PFSK-1 (cell line): Measurements from ENCODE around the gene ACTN2.

ENCODE experiments used
- FOXP2 ChIP-seq: optimal IDR thresholded peaks from 2 replicates; pipeline ENCODE3; 2011; ENCODE audit warnings: borderline replicate concordance, control low read depth, inconsistent platforms; ENCODE audit not compliant: insufficient read depth; ENCODE audit errors: extremely low read length, extremely low read depth
- POLR2AphosphoS5 ChIP-seq: IDR thresholded peaks from 2 replicates; pipeline ENCODE4 v1.6.1; 2012; ENCODE audit warnings: low read depth, mild to moderate bottlenecking, control low read depth, low read length, moderate library complexity
- REST ChIP-seq, 2 experiments: IDR thresholded peaks; 2 replicates each; pipeline versions ENCODE4 v1.6.1 to v1.8.0; 2011 to 2012; ENCODE audit warnings: low read depth in 2 of 2, low read length in 2 of 2, control low read depth in 1 of 2, inconsistent platforms in 1 of 2, mild to moderate bottlenecking in 1 of 2, moderate library complexity in 1 of 2; ENCODE audit not compliant: insufficient read depth in 1 of 2
- SIN3A ChIP-seq: IDR thresholded peaks from 2 replicates; pipeline ENCODE4 v1.6.1; 2012; ENCODE audit warnings: mild to moderate bottlenecking, low read length, moderate library complexity, borderline replicate concordance; ENCODE audit not compliant: insufficient read depth
- TAF1 ChIP-seq: IDR thresholded peaks from 2 replicates; pipeline ENCODE4 v1.6.1; 2012; ENCODE audit warnings: low read length, control low read depth, borderline replicate concordance; ENCODE audit not compliant: insufficient read depth

The ACTN2 gene

GRCh38 chr1:236785477-236785876, 99.2 kb downstream of the ACTN2 start:
- TF ChIP-seq REST (IDR thresholded peaks at IDR 0.05; ENCODE audit: insufficient read depth in 1 of 2, low read depth in 2 of 2, low read length in 2 of 2) (no peak), SIN3A (no peak)

- no peak for TF ChIP-seq REST (IDR thresholded peaks at IDR 0.05; ENCODE audit: insufficient read depth in 1 of 2, low read depth in 2 of 2, low read length in 2 of 2)
- TF ChIP-seq SIN3A = no peak
- no peak for TF ChIP-seq TAF1
- TF ChIP-seq FOXP2 = no peak
- TF ChIP-seq POLR2AphosphoS5 = no peak
Observed at GRCh38 chr1:236786453-236786852, 100.2 kb downstream of the ACTN2 start.

GRCh38 chr1:236794585-236795034, 108.3 kb downstream of the ACTN2 start:
- TF ChIP-seq POLR2AphosphoS5 (no peak), SIN3A (0 out of 2 replicates have a peak, but pooled peaks have one; percentile 70), TAF1 (no peak), REST (IDR thresholded peaks at IDR 0.05; ENCODE audit: insufficient read depth in 1 of 2, low read depth in 2 of 2, low read length in 2 of 2) (no peak; a peak in 1 of 4 replicates)

GRCh38 chr1:236795035-236795756, 108.9 kb downstream of the ACTN2 start, which contains the start of gene MTR:
Gene MTR, plus strand, starts transcription at chr1:236795292. Its CDS starts 412 bp downstream, at chr1:236795704.
- TF ChIP-seq TAF1 (peak; percentile 71), REST (IDR thresholded peaks at IDR 0.05; ENCODE audit: insufficient read depth in 1 of 2, low read depth in 2 of 2, low read length in 2 of 2) (0 out of 4 replicates have a peak, but pooled peaks of 1 of the 2 experiments have one; percentile 23), POLR2AphosphoS5 (peak; percentile 90), FOXP2 (no peak)
